SK-N-MC (cell line): ENCODE data around the gene OPCML.

Source experiments
- EZH2 ChIP-seq: fragments of 200-600 bp; sonication (generic); IDR thresholded peaks from one replicate; pipeline ENCODE4 v1.6.1; 2017; ENCODE audit warnings: antibody characterized with exemption
- FOXP2 ChIP-seq: optimal IDR thresholded peaks from 2 replicates; pipeline ENCODE3; 2011; ENCODE audit warnings: mild to moderate bottlenecking, moderate library complexity; ENCODE audit not compliant: insufficient read depth; ENCODE audit errors: extremely low read length, control extremely low read depth
- POLR2AphosphoS5 ChIP-seq: IDR thresholded peaks from 2 replicates; pipeline ENCODE4 v1.6.1; 2012; ENCODE audit warnings: mild to moderate bottlenecking, low read depth, low read length, borderline replicate concordance

DNA sequence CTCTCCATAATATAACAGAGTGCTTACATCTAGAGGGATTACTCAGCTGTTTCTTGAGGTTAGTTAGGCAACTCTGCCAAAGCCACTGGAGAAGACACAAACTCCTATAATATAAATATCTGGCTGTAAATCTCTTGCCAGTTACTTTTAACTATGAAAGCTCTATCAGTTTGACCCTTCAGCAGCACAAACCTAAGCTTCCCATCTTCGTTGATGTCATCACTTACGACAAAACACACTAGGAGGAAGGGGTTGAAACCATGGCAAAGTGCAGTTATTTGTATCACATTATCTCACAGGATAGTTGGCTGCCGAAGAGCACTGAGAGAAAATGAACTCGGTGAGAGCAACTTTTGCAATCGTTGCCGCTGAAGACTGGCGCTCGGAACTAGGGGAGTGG, 922.1 kb downstream of the OPCML start:
- no peak for TF ChIP-seq EZH2
- TF ChIP-seq POLR2AphosphoS5, result no peak
- no peak for TF ChIP-seq FOXP2
